Subcutaneous adipose tissue (tissue), 4 donors: ENCODE measurements around the gene ACSM5. TPM values are rescaled to one million over a fixed set of nuclear protein-coding genes. Genes with fewer than 3 reads are reported as not detected.

Source experiments
- total RNA-seq, 4 donors: library from RNA; depleted of rRNA; stranded (reverse); fragments of >200 nt; gene quantifications; one replicate each; pipeline ENCODE4 v1.1.0, GENCODE V29; 2016
- TF ChIP-seq, protein P1 (sequence below): fragments of 450-650 bp; IDR thresholded peaks from one replicate; pipeline ENCODE4 v1.5.1; 2016; ENCODE audit warnings: low read depth, mild to moderate bottlenecking, control low read depth, antibody characterized with exemption, moderate library complexity

Gene ACSM5
- total RNA-seq, 4 donors from 2014 or later, result 30.6 to 68.9 (median 51.8) TPM

DNA sequence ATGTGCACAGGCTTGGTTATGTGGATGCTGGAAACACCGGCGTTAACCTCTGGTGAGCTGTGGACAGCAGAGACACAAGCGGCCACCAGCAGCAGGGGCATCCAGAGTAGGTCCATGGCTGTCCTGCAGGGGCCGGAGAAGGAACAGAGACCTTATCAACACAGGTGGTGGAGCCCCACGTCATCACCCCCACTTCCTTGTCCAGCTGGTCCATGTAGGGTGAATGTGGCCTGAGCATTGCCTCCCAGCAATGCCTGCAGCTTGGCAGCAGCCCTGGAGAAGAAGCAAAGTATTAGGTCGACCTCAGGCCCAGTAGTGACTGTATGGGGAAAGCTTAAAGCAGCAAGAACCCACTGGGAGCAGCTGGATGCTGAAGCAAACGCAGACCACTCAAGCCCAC, 10.1 kb upstream of the ACSM5 start:
- TF ChIP-seq, protein P1, sequence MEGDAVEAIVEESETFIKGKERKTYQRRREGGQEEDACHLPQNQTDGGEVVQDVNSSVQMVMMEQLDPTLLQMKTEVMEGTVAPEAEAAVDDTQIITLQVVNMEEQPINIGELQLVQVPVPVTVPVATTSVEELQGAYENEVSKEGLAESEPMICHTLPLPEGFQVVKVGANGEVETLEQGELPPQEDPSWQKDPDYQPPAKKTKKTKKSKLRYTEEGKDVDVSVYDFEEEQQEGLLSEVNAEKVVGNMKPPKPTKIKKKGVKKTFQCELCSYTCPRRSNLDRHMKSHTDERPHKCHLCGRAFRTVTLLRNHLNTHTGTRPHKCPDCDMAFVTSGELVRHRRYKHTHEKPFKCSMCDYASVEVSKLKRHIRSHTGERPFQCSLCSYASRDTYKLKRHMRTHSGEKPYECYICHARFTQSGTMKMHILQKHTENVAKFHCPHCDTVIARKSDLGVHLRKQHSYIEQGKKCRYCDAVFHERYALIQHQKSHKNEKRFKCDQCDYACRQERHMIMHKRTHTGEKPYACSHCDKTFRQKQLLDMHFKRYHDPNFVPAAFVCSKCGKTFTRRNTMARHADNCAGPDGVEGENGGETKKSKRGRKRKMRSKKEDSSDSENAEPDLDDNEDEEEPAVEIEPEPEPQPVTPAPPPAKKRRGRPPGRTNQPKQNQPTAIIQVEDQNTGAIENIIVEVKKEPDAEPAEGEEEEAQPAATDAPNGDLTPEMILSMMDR, result no peak

GRCh38 chr16:20401066-20401465, 8.3 kb upstream of the ACSM5 start:
- TF ChIP-seq, protein P1, result no peak

DNA sequence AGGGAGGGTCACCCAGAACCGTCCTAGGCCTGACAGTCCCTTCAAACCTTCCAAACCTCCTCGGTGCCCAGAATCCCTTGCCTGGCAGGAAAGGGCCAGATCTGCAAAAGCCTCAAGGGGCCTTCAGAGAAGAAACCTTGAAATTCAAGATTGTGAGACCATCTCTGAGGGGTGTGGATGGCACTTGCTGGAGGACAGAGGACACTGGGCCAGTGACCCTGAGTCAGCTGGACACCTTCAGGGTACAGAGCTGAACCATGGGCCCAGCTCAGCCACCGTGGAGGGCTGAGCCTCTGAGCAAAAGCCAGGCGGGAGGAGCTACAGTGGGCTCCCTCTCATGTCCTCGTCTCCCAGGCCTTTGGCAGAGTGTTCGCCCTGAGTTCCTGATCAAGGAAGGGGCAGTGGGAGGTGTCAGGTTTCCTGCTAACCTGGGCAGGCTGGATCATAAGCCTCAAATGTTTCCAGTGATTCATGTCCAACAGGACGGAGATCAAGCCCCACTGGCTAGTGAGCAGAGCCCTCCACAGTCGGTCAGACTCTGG, 7.8 kb upstream of the ACSM5 start:
- TF ChIP-seq, protein P1, result no peak

- TF ChIP-seq, protein P1, result no peak
Measured at GRCh38 chr16:20402651-20403050, 6.7 kb upstream of the ACSM5 start.

DNA sequence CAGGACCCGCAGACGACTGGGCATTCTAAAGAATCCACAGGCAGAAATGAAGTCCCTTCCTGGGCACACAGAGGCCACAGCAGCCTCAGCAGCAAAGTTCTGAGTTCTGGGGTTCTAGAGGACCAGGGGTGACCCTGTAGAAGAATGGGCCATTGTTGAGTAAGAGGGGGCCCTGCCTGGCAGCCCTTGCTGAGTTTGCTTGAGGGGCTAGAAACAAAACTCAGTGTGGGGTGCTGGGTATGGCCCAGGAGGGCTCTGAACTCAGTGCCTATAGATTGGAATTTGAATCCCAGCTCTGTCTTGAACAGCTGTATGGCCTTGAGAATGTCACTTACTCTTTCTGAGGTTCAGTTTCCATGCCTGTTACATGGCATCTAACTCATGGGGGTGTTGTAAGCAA, 4.7 kb upstream of the ACSM5 start, which contains the start of gene PDILT:
Gene PDILT, minus strand, starts transcription at position 101 of the 400 bp plus-strand sequence. CDS start 5,437 bp downstream, outside the sequence.
- TF ChIP-seq, protein P1, result no peak

- TF ChIP-seq, protein P1, result no peak
Measured at GRCh38 chr16:20410121-20410723, 888 bp downstream of the ACSM5 start.

DNA sequence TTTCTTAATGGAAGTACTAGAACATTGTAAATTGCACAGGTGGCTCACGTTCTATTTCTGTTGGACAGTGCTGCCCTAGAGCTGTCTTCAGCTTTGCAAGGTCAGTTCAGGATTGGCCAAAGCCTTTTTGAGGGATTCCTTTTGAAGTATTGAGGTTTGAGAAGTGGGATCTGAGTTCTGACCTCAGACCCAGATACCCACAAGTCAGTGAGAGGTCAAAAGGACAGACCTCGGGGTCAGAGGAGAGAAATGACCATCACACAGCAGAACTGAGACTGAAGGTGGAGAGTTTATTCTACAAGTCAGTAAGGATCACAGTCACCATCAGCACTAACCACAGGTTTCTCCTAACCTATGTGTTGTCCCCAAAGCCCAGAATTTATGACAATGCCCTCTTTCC, 1.7 kb downstream of the ACSM5 start:
- TF ChIP-seq, protein P1, result no peak
